Hematopoietic multipotent progenitor cell (in vitro differentiated cells): ENCODE measurements around the gene FAM20C. TPM values are rescaled to one million over a fixed set of nuclear protein-coding genes. Genes with fewer than 3 reads are reported as not detected.
"Not testable (repeated sequence)": the region's sequence is repeated elsewhere in the genome, so short reads cannot be mapped to it uniquely, and the experiment has no call there.

ENCODE experiments used
- DNase-seq, 3 donors: peaks; one replicate each; pipeline ENCODE4 v3.0.0-alpha.2; 2011 to 2015; ENCODE audit warnings: low read depth in 2 of 3, low spot score in 2 of 3
- total RNA-seq: library from RNA; depleted of rRNA; stranded (reverse); fragments of >200 nt; gene quantifications from one replicate; pipeline ENCODE4 v1.2.3, GENCODE V29; 2012

Gene FAM20C
- total RNA-seq, 1 donor = 2.7 TPM

- no peak for DNase-seq
Measured at GRCh38 chr7:190196-190595, 2.2 kb upstream of the FAM20C start.

DNA sequence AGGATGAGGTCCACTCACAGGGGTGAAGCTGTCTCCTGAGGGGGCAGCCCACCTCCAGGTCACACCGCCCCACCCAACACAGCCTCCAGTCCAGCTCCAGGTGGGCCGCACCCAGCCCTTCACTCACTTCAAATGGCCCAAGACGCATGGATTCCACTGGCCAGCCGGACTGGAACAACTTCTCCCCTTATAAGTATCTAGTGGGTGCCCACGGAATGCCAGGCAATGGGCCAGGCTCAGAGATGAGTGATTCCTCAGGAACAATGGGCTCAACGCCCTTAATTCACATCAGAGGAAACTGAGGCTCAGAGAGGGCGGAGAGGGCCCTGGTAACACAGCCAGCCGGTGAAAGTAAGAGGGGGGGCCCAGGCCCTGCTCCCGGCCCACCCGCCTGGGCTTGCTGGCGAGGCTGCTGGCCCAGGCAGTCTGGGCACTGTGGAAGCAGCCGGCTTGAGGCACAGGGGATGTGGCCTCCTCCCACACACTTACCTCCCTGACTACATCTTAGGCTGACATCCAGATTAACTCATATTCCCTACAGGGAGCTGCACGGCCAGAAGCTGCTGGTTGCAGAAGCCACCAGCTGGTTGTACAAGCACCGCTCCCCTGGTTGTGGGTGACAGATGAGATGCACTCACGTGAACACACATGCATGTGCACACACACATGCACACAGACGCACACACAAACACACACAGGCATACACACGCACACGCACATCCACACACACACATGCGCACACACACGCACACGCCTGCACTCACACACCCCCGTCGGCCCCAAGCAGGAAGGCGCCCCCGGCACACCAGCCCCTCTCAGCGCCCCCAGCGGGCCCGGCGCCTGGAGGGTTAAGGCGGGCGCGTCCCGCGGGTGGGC lies 1.0 kb upstream of the FAM20C start:
- peak in 2 of 3 donors; percentile 20 to 23 for DNase-seq

DNA sequence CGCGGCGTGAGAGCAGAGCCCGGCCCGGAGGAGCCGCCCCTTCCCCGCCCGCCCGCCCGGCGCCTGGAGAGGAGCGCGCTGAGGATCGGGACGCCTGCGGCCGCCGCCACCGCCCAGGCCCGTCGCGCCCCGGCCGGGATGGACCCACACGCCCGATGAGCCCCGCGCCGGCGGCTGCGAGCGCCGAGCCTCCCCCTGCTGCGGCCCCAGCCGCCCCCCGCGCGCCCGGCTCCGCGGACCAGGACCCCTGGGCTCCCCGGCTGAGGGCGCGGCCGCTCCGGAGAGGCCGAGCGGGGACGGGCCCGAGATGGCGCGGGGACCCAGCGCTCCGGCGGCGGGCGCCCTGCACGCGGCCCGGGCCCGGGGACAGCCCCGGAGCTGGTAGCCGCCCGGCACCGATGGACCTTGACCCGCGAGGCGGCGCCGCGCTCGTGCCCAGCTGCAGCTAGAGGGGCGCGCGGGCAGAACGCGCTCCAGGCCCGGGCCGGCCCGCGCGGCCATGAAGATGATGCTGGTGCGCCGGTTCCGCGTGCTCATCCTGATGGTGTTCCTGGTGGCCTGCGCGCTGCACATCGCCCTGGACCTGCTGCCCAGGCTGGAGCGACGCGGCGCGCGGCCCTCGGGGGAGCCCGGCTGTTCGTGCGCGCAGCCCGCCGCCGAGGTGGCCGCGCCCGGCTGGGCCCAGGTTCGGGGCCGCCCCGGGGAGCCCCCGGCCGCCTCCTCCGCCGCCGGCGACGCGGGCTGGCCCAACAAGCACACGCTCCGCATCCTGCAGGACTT lies 520 bp downstream of the FAM20C start:
- DNase-seq = no peak

- peak in 1 of 3 donors; percentile 13 for DNase-seq
Measured at GRCh38 chr7:193481-194251, 1.3 kb downstream of the FAM20C start.

GRCh38 chr7:194252-195009 lies 2.1 kb downstream of the FAM20C start:
- DNase-seq = no peak

DNA sequence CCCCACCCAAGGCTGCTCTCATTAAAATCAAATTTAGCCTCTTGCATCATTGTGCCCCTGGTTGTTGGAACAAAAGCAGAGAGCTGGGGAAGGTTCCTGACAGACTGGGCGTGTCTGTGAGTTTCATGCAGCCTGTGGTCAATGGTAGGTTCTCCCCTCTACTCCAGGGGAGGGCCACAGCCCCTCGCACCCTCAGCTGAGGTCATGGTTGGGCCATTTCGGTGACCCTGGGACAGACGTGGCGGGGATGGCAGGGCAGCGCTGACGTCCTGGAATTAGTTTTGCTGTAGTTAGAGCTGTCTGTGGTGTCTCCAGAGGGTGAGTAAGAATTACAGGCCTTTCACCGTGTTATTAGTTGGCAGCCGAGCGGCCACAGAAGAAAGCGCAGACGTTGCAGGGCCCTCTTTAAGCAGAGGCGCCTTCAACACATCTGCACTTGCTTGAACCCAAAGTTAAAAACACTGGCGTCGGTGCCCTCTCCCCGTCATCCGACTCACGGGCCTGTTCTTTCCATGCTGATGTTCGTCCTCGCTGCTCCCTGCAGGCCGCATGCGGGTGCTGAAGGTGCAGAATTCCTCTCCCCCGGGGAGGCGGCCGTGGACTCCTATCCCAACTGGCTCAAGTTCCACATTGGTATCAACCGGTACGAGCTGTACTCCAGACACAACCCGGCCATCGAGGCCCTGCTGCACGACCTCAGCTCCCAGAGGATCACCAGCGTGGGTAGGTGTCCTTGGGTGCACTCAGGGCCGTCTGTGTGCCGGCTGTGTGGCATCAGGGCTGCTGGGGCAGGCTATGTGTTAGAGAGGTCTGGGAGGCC lies 2.8 kb downstream of the FAM20C start:
- no peak for DNase-seq

DNA sequence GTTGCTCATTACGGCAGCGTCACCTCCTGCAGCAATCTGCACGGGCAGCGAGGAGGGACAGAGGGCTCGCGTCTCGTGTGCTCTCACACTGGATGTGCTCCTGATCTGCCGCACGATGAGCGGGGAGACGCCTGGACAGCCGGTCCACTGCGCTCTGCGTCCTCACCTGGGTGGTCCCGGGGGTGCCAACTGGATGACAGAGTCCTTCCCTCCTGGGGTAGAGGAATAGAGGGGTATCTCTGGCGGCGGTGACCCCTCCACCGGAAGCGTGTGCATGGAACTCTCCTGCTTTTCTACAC lies 3.4 kb downstream of the FAM20C start:
- no peak for DNase-seq

- DNase-seq = no peak
Measured at GRCh38 chr7:196283-196682, 3.9 kb downstream of the FAM20C start.

DNA sequence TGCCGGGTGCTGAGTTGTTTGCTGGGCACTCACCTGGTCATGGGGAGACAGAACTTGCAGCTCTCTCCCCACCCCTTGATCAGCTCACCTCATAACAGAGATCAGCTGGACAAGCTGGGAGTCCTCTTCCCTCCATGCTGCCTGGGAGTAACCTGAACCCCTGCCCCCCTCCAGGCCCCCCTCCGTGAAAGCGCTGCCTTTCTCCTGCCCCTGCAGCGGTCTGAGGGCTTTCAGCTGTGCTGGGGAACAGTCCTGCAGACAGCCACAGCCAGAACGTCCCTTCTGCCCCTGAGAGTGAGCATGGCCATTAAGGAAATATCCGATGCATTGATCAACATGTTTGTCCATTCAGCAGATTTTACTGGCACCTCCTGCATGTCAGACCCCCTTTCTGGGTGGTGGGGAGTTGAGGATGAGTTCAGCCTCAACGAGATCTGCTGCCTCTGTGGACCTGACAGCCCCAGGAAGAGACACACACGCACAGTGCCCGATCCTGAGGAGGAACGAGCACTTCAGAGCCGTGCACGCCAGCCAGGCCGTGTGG lies 4.5 kb downstream of the FAM20C start:
- no peak for DNase-seq

DNA sequence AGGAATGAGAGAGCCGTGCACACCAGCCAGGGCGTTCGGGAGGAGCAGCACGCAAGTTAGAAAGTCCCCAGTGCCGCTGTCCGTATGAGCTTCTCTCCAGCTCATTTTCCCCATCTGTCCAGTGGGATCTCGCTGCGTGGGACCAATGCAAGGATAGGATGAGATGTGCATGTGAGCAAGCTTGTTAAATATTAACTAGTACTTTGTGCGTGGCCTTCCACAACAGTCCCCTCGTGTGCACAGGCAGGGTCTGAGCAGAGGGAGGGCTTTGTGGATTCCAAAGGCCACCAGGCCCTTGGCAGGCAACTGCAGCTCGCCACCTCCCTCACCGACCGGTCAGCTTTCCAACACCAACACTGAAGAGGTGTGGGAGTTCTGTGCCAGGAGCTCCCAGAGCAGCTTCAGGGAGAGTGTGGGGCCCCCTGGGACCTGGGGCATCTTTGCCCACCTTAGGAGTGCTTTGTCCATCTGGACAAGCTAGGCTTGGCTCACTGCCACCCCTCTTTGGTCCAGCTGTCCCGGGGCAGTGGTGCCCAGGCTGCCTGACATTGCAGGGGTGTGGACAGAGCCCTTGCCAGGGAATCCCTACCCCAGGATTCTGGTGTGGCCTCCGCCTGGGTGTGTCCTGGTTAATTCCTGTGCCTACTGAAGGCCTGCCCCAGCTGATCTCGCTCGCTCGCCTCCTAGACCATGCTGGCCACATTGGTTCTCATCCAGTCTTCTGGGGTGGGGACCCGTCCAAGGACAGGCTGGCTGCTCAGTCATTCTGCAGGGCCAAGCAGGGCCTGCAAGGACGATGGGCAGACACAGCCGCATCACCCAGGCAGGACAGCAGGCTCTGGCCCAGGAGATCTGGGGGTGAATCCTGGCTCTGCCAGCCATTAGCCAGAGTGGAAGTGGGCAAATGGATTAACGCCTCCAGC lies 5.3 kb downstream of the FAM20C start:
- no peak for DNase-seq

DNA sequence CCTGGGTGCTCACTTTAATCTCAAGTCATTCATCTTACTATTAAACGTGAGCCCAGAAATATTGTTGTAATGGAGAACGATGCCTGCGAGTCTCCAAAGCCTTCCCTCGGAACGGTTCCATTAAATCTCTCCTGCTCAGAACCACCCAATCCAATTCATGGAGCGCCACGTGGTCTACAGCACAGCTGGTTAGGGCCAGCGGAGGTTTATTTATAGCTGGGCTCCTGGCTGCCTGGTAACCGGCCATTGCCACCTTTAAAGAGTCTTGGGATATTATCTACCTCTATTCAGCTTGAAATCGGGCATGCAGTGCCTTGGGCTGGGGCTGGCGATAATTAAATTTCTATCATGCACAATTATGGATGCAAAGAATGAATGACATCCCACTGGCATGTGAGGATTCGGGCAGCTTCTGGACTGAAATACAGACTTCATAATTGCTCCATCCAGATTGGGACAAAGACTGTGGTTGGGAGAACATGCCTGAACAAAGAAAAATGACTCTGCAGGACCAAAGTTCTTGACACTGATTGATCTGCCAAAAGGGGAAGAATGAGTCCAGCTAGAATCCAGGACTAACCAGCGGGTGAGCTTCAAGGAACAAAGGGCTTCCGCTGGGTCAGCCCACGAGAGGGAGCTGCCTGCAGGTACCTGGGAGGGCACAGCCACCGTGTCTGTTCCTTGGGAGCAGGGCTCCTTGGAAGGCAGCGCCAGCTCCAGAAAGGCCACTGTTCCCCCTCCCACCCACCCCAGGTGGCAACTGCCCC lies 7.3 kb downstream of the FAM20C start:
- DNase-seq = no peak

GRCh38 chr7:200290-200689 lies 7.9 kb downstream of the FAM20C start:
- no peak for DNase-seq

DNA sequence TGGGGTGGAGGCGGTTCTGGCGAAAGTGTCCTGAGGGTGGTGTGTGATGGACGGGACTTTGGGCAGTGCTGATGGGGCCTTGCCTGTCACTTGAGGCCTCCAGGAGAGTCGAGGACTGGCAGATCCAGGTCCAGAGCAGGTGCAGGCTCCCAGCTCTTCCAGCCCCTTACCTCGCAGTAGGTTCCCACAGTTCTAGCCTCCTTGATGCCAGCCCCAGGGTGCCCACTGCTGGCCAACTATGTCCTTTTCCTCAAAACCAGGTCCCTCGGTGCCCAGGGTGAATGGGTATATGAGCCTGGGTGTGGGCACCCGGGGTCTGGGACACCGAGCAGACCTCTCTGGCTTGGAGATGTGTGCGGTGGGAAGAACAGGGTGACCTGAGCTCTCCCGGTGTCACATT lies 8.3 kb downstream of the FAM20C start:
- no peak for DNase-seq

DNA sequence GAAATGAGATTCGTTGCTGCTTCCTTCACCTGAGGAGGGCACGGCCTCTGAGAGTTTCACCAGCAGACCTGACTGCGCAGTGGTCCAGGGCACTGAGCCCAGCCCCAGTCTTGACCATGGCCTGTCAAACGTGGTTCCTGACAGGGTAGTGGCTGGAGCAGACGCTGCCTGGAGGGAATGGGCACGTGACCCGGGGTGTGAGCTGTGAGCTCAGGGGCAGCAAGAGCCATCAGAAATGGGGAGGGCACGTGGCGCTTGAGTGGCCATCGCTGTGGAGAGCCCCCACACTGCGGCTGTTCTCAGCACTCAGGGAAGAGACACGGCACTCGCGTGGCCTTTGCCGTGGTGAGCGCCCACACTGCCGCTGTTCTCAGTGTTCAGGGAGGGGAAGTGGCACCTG lies 12.0 kb downstream of the FAM20C start:
- no peak for DNase-seq

GRCh38 chr7:205115-206010 lies 13.0 kb downstream of the FAM20C start:
- DNase-seq = no peak

DNA sequence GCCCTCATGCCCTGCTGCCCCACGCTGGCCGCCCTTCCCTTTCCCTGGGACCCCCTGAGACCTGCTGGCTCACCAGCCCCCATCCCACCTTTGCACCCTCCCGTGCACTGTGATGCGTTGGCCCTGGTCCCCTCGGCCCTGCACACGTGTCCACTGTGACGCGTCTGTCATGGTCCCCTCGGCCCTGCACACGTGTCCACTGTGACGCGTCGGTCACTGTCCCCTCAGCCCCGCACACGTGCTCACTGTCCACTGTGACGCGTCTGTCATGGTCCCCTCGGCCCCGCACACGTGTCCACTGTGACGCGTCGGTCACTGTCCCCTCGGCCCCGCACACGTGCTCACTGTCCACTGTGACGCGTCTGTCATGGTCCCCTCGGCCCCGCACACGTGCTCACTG lies 14.0 kb downstream of the FAM20C start:
- DNase-seq = not testable (repeated sequence)
